PC-3 (cell line): ENCODE results near the gene ABCG5. TPM values are rescaled to one million over a fixed set of nuclear protein-coding genes. Genes with fewer than 3 reads are reported as not detected.

Experiments used
- ATAC-seq: fragments of 200-7000 bp; cut with Tn5 transposase; 2 replicates; pipeline ENCODE4 v1.9.1; 2020; ENCODE audit warnings: mild to moderate bottlenecking, moderate library complexity
- BruUV-seq: library from RNA; stranded (reverse); fragments of 400-500 nt; replicated peaks from 2 replicates; lab custom pipeline; 2021; lab: Mats Ljungman, UMichigan
- CTCF ChIA-PET: fragments of 300-600 bp; sonication (Branson Sonifier 250); formaldehyde crosslinking; loops from one replicate; lab custom pipeline; 2022; ENCODE audit warnings: antibody characterized with exemption; lab: Charles Lee
- POLR2A ChIA-PET: fragments of 300-600 bp; sonication (Branson Sonifier 250); formaldehyde crosslinking; loops from one replicate; lab custom pipeline; 2022; ENCODE audit warnings: antibody characterized with exemption; ENCODE audit not compliant: unreplicated experiment; lab: Charles Lee
- DNase-seq: peaks from one replicate; pipeline ENCODE4 v3.0.0-alpha.2; 2015
- H2AFZ ChIP-seq: fragments of 300-600 bp; sonication (generic); 2 replicates; pipeline ENCODE4 v1.6.0; 2016; ENCODE audit warnings: antibody characterized with exemption, low read length
- H3F3A ChIP-seq: fragments of 300-600 bp; sonication (generic); one replicate; pipeline ENCODE4 v1.6.0; 2017; ENCODE audit warnings: antibody characterized with exemption, low read length, control low read depth, mild to moderate bottlenecking; ENCODE audit not compliant: unreplicated experiment
- H3K27ac ChIP-seq: fragments of 300-600 bp; sonication (generic); 2 replicates; pipeline ENCODE4 v1.5.1; 2016; ENCODE audit warnings: mild to moderate bottlenecking, low read length
- H3K27me3 ChIP-seq: fragments of 300-600 bp; sonication (generic); 2 replicates; pipeline ENCODE4 v1.6.1; 2016; ENCODE audit warnings: low read length, mixed read lengths
- H3K36me3 ChIP-seq: fragments of 300-600 bp; sonication (generic); 2 replicates; pipeline ENCODE4 v1.6.1; 2016; ENCODE audit warnings: low read depth, mixed run types, low read length, mixed read lengths
- H3K4me1 ChIP-seq: fragments of 300-600 bp; sonication (generic); 2 replicates; pipeline ENCODE4 v1.5.1; 2016; ENCODE audit warnings: low read length; ENCODE audit not compliant: insufficient read depth
- H3K4me2 ChIP-seq: fragments of 300-600 bp; sonication (generic); 2 replicates; pipeline ENCODE4 v1.6.0; 2016; ENCODE audit warnings: low read length
- H3K4me3 ChIP-seq: fragments of 300-600 bp; sonication (generic); 2 replicates; pipeline ENCODE4 v1.5.1; 2016; ENCODE audit warnings: mild to moderate bottlenecking, low read length, mixed read lengths
- H3K79me2 ChIP-seq: fragments of 300-600 bp; sonication (generic); 2 replicates; pipeline ENCODE4 v1.6.1; 2017; ENCODE audit warnings: low read length, mixed read lengths
- H3K9ac ChIP-seq: fragments of 300-600 bp; sonication (generic); 2 replicates; pipeline ENCODE4 v1.6.0; 2016; ENCODE audit warnings: mild to moderate bottlenecking, low read length
- H3K9me2 ChIP-seq: fragments of 300-600 bp; sonication (generic); replicated peaks from 2 replicates; pipeline ENCODE4 v1.6.1; 2016; ENCODE audit warnings: mixed run types, low read length, mixed read lengths
- H3K9me3 ChIP-seq: fragments of 300-600 bp; sonication (generic); 2 replicates; pipeline ENCODE4 v1.6.1; 2016; ENCODE audit warnings: low read length, mixed read lengths
- H4K20me1 ChIP-seq: fragments of 300-600 bp; sonication (generic); 2 replicates; pipeline ENCODE4 v1.6.1; 2016; ENCODE audit warnings: low read length, mixed read lengths
- EZH2 ChIP-seq: fragments of 300-600 bp; sonication (generic); IDR thresholded peaks from one replicate; pipeline ENCODE4 v1.6.1; 2017; ENCODE audit warnings: antibody characterized with exemption, mild to moderate bottlenecking, low read length; ENCODE audit not compliant: unreplicated experiment
- EZH2phosphoT487 ChIP-seq: fragments of 300-600 bp; sonication (generic); IDR thresholded peaks from 2 replicates; pipeline ENCODE4 v1.6.1; 2018; ENCODE audit warnings: mild to moderate bottlenecking, antibody characterized with exemption, low read length, borderline replicate concordance
- intact Hi-C: fragments of 100-400 bp; cut with micrococcal nuclease; formaldehyde crosslinking; loops from 2 replicates; pipeline ENCODE4 v1.9.0; 2023
- total RNA-seq: library from RNA; depleted of rRNA; stranded (reverse); fragments of >200 nt; gene quantifications from 2 replicates; pipeline ENCODE4 v1.2.3, GENCODE V29; 2014
- TF ChIP-seq, protein P1 (sequence below): fragments of 300-600 bp; sonication (generic); conservative IDR thresholded peaks from 2 replicates; pipeline ENCODE4 v1.5.1; 2017; ENCODE audit warnings: antibody characterized with exemption, low read depth, mild to moderate bottlenecking, low read length

ABCG5 gene
- total RNA-seq, 1 experiment from 2014 or later: not detected

DNA sequence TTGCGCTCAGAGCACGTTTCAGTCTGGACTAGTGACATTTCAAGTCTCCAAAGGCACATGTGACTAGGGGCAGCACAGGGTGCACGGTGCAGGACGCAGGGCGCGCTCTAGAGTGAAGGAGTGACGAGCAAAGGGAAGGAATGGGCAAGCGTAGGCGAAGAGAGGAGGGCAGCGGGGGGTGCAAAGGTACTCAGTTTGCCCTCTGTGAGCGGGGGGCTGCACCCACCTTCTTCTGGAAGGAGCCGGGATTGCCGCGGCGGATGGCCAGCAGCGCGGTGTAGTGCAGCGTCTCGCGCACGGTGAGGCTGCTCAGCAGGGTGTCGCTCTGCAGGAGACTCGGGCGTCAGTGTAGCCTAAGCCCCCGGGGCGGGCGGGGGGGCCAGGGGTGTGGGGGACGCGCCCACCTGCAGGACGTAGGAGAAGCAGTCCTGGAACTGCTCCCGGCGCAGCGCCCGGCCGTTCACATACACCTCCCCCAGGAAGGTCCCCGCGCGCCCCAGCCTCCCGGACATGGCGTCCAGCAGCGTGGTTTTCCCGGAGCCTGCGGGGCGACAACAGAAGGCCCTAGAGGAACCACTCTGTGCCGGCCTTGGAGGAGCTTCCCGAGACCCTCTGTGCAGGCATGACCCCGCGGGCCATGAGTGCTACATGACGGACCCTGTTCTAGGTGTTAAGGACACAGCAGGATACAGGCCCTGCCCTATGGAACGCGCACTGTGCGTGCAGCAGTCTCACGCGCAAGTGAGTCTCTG is 6.9 kb downstream of the ABCG5 start:
- no peaks in the 10 kb centered on the region for H3K27me3 ChIP-seq
- ChIA-PET CTCF (no interaction called here), POLR2A (no interaction called here)
- no TSS peak for BruUV-seq
- H3K4me1 ChIP-seq: no peaks in the 10 kb centered on the region
- no peaks in the 10 kb centered on the region for H3K79me2 ChIP-seq
- no peak for ATAC-seq
- H2AFZ ChIP-seq: no peak overlapping the region
- no peak for DNase-seq
- no peaks in the 10 kb centered on the region for H3F3A ChIP-seq
- H3K9me3 ChIP-seq: no peaks in the 10 kb centered on the region
- H3K36me3 ChIP-seq: no peaks in the 10 kb centered on the region
- H3K4me3 ChIP-seq: no peak overlapping the region
- TF ChIP-seq, protein P1, sequence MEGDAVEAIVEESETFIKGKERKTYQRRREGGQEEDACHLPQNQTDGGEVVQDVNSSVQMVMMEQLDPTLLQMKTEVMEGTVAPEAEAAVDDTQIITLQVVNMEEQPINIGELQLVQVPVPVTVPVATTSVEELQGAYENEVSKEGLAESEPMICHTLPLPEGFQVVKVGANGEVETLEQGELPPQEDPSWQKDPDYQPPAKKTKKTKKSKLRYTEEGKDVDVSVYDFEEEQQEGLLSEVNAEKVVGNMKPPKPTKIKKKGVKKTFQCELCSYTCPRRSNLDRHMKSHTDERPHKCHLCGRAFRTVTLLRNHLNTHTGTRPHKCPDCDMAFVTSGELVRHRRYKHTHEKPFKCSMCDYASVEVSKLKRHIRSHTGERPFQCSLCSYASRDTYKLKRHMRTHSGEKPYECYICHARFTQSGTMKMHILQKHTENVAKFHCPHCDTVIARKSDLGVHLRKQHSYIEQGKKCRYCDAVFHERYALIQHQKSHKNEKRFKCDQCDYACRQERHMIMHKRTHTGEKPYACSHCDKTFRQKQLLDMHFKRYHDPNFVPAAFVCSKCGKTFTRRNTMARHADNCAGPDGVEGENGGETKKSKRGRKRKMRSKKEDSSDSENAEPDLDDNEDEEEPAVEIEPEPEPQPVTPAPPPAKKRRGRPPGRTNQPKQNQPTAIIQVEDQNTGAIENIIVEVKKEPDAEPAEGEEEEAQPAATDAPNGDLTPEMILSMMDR: no peak
- no peak for TF ChIP-seq EZH2phosphoT487
- no peak for TF ChIP-seq EZH2
- no peak overlapping the region for H3K4me2 ChIP-seq
- intact Hi-C loops: no loop called here
- no peaks in the 10 kb centered on the region for H3K9me2 ChIP-seq
- no peak overlapping the region for H3K27ac ChIP-seq
- no peak overlapping the region for H3K9ac ChIP-seq
- H4K20me1 ChIP-seq: no peaks in the 10 kb centered on the region

DNA sequence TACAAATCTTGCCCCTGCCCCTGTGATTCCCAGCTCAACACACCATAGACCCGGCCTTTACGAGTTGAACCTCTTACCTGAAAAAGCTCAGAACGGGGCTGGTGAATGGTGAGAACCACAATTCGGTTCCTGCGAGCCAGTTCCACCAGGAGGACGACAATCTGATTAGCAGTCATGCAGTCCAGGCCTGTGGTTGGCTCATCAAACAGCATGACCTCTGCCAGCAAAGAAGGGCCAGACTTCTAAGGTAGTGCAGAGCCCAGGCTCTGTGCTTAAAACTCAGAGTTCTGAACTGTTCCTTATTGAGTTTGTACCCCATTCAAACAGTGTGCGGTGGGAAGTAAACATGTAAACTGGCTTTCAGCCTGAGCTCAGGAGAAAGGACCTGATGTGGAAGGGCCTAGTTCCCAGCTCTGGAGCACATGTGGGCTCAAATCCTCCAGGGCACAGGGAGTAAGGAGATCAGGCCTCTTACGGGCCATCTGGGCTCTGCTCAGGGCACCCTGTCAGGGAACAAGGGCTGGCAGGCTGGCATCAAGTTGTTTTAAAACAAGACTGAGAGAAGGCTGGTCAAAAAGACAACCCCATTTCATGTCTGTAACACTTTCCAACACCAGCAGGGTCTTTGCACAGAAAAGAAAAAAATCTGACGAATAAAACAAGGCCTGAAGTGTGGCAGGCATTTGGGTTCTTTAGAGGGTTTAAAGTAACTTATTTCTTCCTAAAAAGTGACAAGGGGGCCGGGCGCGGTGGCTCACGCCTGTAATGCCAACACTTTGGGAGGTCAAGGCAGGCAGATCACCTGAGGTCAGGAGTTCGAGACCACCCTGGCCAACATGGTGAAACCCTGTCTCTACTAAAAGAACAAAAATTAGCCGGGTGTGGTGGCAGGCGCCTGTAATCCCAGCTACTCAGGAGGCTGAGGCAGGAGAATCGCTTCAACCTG is 12.1 kb downstream of the ABCG5 start:
- ChIA-PET CTCF (no interaction called here), POLR2A (no interaction called here)
- no peaks in the 10 kb centered on the region for H3K4me1 ChIP-seq
- DNase-seq (no peak), ATAC-seq (no peak)
- H3K4me3 ChIP-seq: no peak overlapping the region
- H3F3A ChIP-seq: no peaks in the 10 kb centered on the region
- H3K27ac ChIP-seq: no peak overlapping the region
- H3K9me2 ChIP-seq: no peaks in the 10 kb centered on the region
- peaks cover 16% of the 10 kb centered on the region for H3K27me3 ChIP-seq
- no peaks in the 10 kb centered on the region for H4K20me1 ChIP-seq
- H3K9ac ChIP-seq: no peak overlapping the region
- no peaks in the 10 kb centered on the region for H3K36me3 ChIP-seq
- no TSS peak for BruUV-seq
- H3K79me2 ChIP-seq: no peaks in the 10 kb centered on the region
- TF ChIP-seq EZH2 (no peak), EZH2phosphoT487 (no peak)
- TF ChIP-seq, protein P1: no peak
- H3K4me2 ChIP-seq: no peak overlapping the region
- no peaks in the 10 kb centered on the region for H3K9me3 ChIP-seq
- intact Hi-C loops: no loop called here
- H2AFZ ChIP-seq: no peak overlapping the region
